ENCODE data around the gene CMTM7. TPM values are rescaled to one million over a fixed set of nuclear protein-coding genes. Genes with fewer than 3 reads are reported as not detected.

Gene CMTM7
- total and polyA plus RNA-seq, 2 of the 13 experiments (the other 11 are each of a cell fraction or from before 2014, with no cell fraction given), result 20.9 to 21.4 TPM

- peak; percentile 65; the same call in 1 of the 2 replicates for TF ChIP-seq MXD4 (CRISPR knock-in tag; IDR thresholded peaks at IDR 0.05)
- no peak for TF ChIP-seq AHDC1 (CRISPR knock-in tag; IDR thresholded peaks at IDR 0.05; ENCODE audit: borderline replicate concordance)
- no peak for TF ChIP-seq RAD21 (CRISPR knock-in tag; IDR thresholded peaks at IDR 0.05)
- no peak for TF ChIP-seq MTF2 (CRISPR knock-in tag; IDR thresholded peaks at IDR 0.05; ENCODE audit: borderline replicate concordance)
- no peak for TF ChIP-seq PHF20 (CRISPR knock-in tag; IDR thresholded peaks at IDR 0.05)
- TF ChIP-seq MBNL3 (CRISPR knock-in tag; conservative IDR thresholded peaks at IDR 0.05), result no peak
- no peak for TF ChIP-seq CREB1 (IDR thresholded peaks at IDR 0.05)
- no peak for TF ChIP-seq CREB1 (CRISPR knock-in tag; IDR thresholded peaks at IDR 0.05)
- TF ChIP-seq YEATS4 (CRISPR knock-in tag; IDR thresholded peaks at IDR 0.05; ENCODE audit: borderline replicate concordance), result peak; percentile 86
- no peak for TF ChIP-seq GFI1 (CRISPR knock-in tag; IDR thresholded peaks at IDR 0.05; ENCODE audit: borderline replicate concordance)
- no peak for TF ChIP-seq BHLHE40 (IDR thresholded peaks at IDR 0.05; ENCODE audit: low read length)
- peak; percentile 92 for TF ChIP-seq ZNF879 (CRISPR knock-in tag; IDR thresholded peaks at IDR 0.05)
- TF ChIP-seq ZNF17 (CRISPR knock-in tag; IDR thresholded peaks at IDR 0.05), result no peak
- TF ChIP-seq ZSCAN9 (CRISPR knock-in tag; IDR thresholded peaks at IDR 0.05; ENCODE audit: borderline replicate concordance), result no peak
- no peak for TF ChIP-seq ZBTB3 (CRISPR knock-in tag; IDR thresholded peaks at IDR 0.05; ENCODE audit: borderline replicate concordance, low read depth)
- TF ChIP-seq ZNF558 (CRISPR knock-in tag; IDR thresholded peaks at IDR 0.05; ENCODE audit: borderline replicate concordance), result no peak
- TF ChIP-seq NPAS2 (CRISPR knock-in tag; IDR thresholded peaks at IDR 0.05; ENCODE audit: borderline replicate concordance), result no peak
- no peak for TF ChIP-seq ZIK1 (CRISPR knock-in tag; IDR thresholded peaks at IDR 0.05; ENCODE audit: borderline replicate concordance, low read depth)
- TF ChIP-seq EHMT2 (IDR thresholded peaks at IDR 0.05; ENCODE audit: borderline replicate concordance, low read depth, low read length), result no peak
- TF ChIP-seq MXI1 (IDR thresholded peaks at IDR 0.05; ENCODE audit: borderline replicate concordance, low read depth, low read length), result peak; percentile 81; the same call in 2 of the 3 replicates
- peak; percentile 56; the same call in 1 of the 2 replicates for TF ChIP-seq CBFB (CRISPR knock-in tag; IDR thresholded peaks at IDR 0.05)
- TF ChIP-seq ZNF44 (CRISPR knock-in tag; IDR thresholded peaks at IDR 0.05), result no peak; the same call in 1 of the 2 replicates
- no peak for TF ChIP-seq CCAR2 (optimal IDR thresholded peaks at IDR 0.05; ENCODE audit: low read depth, low read length)
- TF ChIP-seq ZMYM4 (CRISPR knock-in tag; IDR thresholded peaks at IDR 0.05), result peak; percentile 39
- TF ChIP-seq ZKSCAN5 (CRISPR knock-in tag; IDR thresholded peaks at IDR 0.05), result no peak
- TF ChIP-seq PRMT3 (CRISPR knock-in tag; IDR thresholded peaks at IDR 0.05; ENCODE audit: borderline replicate concordance, low read depth), result peak; percentile 75; the same call in 1 of the 2 replicates
- peak; percentile 44; the same call in 1 of the 2 replicates for TF ChIP-seq MEIS2 (CRISPR knock-in tag; IDR thresholded peaks at IDR 0.05)
These were observed at the start of gene CMTM7 (continued) for GRCh38 chr3:32391643-32392535.
